Stimulated activated naive CD8-positive, alpha-beta T cell treated with anti-CD3 and anti-CD28 coated beads, Interleukin-15, Interleukin-2, amounts not matched to agents 100 ng/mL and 50 ng/mL, for 24 hours (primary cell): ENCODE results near the gene STAP1.
A peak's percentile ranks its signal among the peaks of the same experiment; 100 is the strongest.

Experiments used
- H3K27ac Mint-ChIP-seq: one replicate; pipeline ENCODE4 v1.8.0; 2021; ENCODE audit warnings: mild to moderate bottlenecking, mixed read lengths
- H3K27me3 Mint-ChIP-seq: one replicate; pipeline ENCODE4 v1.8.0; 2021; ENCODE audit warnings: mixed read lengths
- H3K36me3 Mint-ChIP-seq: one replicate; pipeline ENCODE4 v1.8.0; 2021; ENCODE audit warnings: low read depth, mixed read lengths
- H3K4me1 Mint-ChIP-seq: one replicate; pipeline ENCODE4 v1.8.0; 2021; ENCODE audit warnings: low read depth, mixed read lengths
- H3K4me3 Mint-ChIP-seq: one replicate; pipeline ENCODE4 v1.8.0; 2021; ENCODE audit warnings: mild to moderate bottlenecking, mixed read lengths
- H3K9me3 Mint-ChIP-seq: one replicate; pipeline ENCODE4 v1.8.0; 2021; ENCODE audit warnings: mixed read lengths

The STAP1 gene

GRCh38 chr4:67576059-67576466 lies 17.5 kb downstream of the STAP1 start:
- no peaks in the 10 kb centered on the region for H3K9me3 Mint-ChIP-seq
- H3K27me3 Mint-ChIP-seq: no peaks in the 10 kb centered on the region
- H3K36me3 Mint-ChIP-seq: peaks cover 21% of the 10 kb centered on the region
- peaks cover 56% of the 10 kb centered on the region for H3K4me1 Mint-ChIP-seq
- H3K4me3 Mint-ChIP-seq: peak overlapping the region; percentile 72
- H3K27ac Mint-ChIP-seq: peak overlapping the region; percentile 80

GRCh38 chr4:67576538-67576937 lies 18.0 kb downstream of the STAP1 start:
- Mint-ChIP-seq H3K4me3 (no peak overlapping the region), H3K36me3 (peaks cover 21% of the 10 kb centered on the region), H3K4me1 (peaks cover 61% of the 10 kb centered on the region), H3K27me3 (no peaks in the 10 kb centered on the region), H3K9me3 (no peaks in the 10 kb centered on the region), H3K27ac (no peak overlapping the region)

DNA sequence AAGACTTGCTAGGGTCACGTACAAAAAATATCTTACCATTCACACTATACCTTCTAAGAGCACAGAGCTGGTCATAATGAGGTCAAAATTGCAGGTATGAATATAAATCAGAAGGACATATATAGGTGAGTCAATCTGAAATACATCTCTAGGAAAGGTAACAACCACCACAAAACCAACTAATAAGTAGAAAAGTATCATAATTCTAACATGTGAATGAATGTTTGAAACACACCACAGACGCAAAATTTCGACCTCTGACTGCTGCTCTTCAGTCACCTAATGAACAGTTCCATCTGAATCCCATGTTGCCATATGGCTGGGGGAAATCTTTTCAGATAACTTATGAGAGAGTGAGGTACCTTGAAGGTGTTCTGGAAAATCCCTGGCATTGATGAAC lies 22.1 kb downstream of the STAP1 start:
- peak overlapping the region; percentile 32 for H3K27ac Mint-ChIP-seq
- peaks cover 20% of the 10 kb centered on the region for H3K36me3 Mint-ChIP-seq
- peaks cover 43% of the 10 kb centered on the region for H3K4me1 Mint-ChIP-seq
- H3K4me3 Mint-ChIP-seq: peak overlapping the region; percentile 18
- H3K27me3 Mint-ChIP-seq: no peaks in the 10 kb centered on the region
- no peaks in the 10 kb centered on the region for H3K9me3 Mint-ChIP-seq

DNA sequence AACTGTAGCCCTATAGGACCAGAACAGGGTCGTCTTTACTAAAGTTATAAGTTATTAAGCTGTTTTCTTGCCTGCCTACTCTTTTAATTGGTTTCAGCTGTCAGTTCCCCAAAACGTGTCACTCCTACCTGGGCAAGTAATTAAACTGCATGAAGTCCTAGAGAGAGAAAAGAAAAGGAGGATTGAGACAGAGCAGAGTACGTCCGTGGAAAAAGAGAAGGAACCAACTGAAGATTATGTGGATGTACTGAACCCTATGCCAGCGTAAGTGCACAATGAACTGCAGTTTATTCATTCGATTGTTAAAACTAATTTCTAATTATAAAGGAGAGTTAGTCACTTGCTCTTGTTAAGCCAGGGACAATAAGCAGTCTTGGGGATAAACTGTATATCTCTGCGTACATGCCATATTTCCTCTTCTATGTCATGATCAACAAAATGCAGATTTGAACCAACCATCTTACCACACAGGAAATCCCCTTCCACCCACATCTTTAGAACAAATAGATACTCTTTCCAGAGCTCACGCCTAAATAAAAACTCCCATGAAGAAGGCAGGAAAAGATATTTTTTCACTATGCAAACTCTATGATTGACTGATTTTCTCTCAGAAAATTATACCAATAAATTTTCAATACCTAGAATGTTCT lies 22.8 kb downstream of the STAP1 start:
- no peaks in the 10 kb centered on the region for H3K27me3 Mint-ChIP-seq
- H3K36me3 Mint-ChIP-seq: peaks cover 24% of the 10 kb centered on the region
- peak overlapping the region; percentile 18 for H3K4me3 Mint-ChIP-seq
- peak overlapping the region; percentile 32 for H3K27ac Mint-ChIP-seq
- H3K4me1 Mint-ChIP-seq: peaks cover 36% of the 10 kb centered on the region
- no peaks in the 10 kb centered on the region for H3K9me3 Mint-ChIP-seq

DNA sequence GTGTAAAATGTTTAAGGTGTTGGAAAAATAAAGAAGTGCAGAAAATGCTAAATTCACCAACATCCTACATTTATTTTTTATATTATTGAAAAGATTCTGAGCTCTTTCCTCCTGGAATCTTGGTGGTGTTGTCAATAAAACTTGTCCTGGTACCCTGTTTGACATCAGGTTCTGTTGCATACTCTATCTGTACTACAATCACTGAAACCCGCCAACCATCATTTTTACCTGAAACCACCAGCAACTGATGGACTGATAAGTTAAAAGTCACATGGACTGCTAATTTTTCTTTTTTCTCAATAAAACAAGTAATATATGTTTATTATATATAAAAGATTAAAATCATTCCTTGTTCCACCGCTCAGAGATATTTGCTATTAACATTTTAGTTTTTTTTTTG lies 23.4 kb downstream of the STAP1 start:
- H3K4me3 Mint-ChIP-seq: no peak overlapping the region
- H3K9me3 Mint-ChIP-seq: no peaks in the 10 kb centered on the region
- H3K27me3 Mint-ChIP-seq: no peaks in the 10 kb centered on the region
- H3K4me1 Mint-ChIP-seq: peaks cover 32% of the 10 kb centered on the region
- H3K27ac Mint-ChIP-seq: no peak overlapping the region
- H3K36me3 Mint-ChIP-seq: peaks cover 24% of the 10 kb centered on the region

GRCh38 chr4:67584496-67584895 lies 26.0 kb downstream of the STAP1 start:
- no peak overlapping the region for H3K27ac Mint-ChIP-seq
- H3K4me1 Mint-ChIP-seq: peaks cover 24% of the 10 kb centered on the region
- peaks cover 13% of the 10 kb centered on the region for H3K36me3 Mint-ChIP-seq
- no peaks in the 10 kb centered on the region for H3K9me3 Mint-ChIP-seq
- H3K4me3 Mint-ChIP-seq: no peak overlapping the region
- no peaks in the 10 kb centered on the region for H3K27me3 Mint-ChIP-seq

DNA sequence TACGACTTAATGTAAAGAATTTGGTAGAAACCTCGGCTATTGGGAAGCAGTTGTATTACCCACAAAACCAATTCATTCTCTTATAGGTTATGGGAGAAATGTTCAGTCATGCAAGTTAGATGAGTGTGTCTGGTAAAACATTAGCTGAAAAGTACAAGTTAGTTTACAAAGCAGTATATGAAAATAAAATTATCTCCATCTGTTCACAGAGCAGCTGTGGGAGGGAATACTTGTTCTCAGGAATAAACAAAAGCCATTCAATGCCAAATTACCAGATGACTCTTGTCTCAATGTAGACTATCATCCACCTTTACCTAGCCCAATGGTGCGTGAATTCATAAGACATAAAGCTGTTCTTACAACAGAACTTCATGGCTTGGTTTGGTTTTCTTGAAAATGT lies 28.6 kb downstream of the STAP1 start:
- Mint-ChIP-seq H3K4me3 (no peak overlapping the region), H3K9me3 (no peaks in the 10 kb centered on the region), H3K36me3 (peaks cover 6% of the 10 kb centered on the region), H3K4me1 (peaks cover 5% of the 10 kb centered on the region), H3K27me3 (no peaks in the 10 kb centered on the region), H3K27ac (no peak overlapping the region)

DNA sequence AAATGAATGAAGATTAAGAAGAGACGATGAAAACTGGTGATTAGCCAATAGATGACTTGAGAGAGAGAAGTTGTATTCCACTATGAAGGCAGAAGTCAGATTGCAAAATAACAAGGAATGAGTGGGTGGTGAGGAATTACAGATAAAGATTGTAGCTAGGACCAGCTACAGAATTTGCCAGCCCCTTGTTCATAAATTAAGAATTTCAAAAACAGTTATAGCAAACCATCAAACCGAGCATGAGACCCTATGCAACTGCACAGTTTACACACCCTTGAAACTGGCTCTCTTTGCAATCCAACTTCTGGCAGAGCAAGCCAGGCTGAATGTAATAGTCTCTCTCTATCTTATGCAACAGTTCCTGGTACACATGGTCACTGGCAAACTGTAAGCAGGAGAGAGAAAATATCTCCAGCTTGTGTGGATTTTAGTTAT lies 35.2 kb downstream of the STAP1 start:
- Mint-ChIP-seq H3K36me3 (peaks cover 9% of the 10 kb centered on the region), H3K4me1 (no peaks in the 10 kb centered on the region), H3K4me3 (no peak overlapping the region), H3K27me3 (no peaks in the 10 kb centered on the region), H3K9me3 (no peaks in the 10 kb centered on the region), H3K27ac (no peak overlapping the region)

GRCh38 chr4:67603310-67604028 lies 44.9 kb downstream of the STAP1 start:
- Mint-ChIP-seq H3K9me3 (peaks cover 10% of the 10 kb centered on the region), H3K4me3 (no peak overlapping the region), H3K4me1 (no peaks in the 10 kb centered on the region), H3K36me3 (peaks cover 32% of the 10 kb centered on the region), H3K27me3 (no peaks in the 10 kb centered on the region), H3K27ac (no peak overlapping the region)

DNA sequence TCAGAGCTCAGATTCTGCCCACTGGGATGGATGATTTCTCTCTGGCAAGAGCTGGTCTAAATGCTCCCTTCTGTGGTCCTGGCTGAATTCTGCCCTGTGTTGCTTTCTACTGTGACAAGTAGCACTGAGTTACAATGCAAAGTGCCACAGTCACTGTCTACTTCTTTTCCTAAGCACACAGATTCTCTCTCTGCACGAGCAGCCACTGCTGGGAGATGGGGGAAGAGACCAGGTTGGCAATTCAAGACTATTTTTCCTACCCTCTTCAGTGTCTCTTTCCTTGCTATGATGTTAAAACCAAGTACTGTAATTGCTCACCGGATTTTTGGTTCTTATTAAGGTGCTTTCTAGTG lies 45.5 kb downstream of the STAP1 start:
- Mint-ChIP-seq H3K27ac (no peak overlapping the region), H3K4me1 (no peaks in the 10 kb centered on the region), H3K27me3 (no peaks in the 10 kb centered on the region), H3K9me3 (peaks cover 11% of the 10 kb centered on the region), H3K36me3 (peaks cover 36% of the 10 kb centered on the region), H3K4me3 (no peak overlapping the region)

DNA sequence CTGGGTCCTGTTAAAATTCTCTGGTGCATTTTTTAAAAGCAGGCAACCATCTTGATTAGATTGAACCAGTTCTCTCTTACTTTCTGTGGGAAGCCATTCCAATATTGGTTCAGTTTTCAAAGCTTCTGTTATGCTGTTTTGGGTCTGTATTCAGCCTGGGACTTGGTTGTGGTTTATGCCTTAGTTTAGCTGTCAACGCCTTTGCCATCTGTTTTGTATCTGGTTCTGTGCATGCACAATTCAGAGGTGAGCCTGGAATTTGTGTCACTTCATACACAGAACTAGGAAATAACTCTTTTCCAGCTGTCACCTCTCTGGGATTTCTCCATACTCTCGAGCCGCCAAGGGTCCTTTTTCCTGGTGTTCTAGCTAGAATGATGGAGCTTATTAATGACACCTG lies 46.2 kb downstream of the STAP1 start:
- Mint-ChIP-seq H3K4me3 (no peak overlapping the region), H3K36me3 (peaks cover 43% of the 10 kb centered on the region), H3K9me3 (peaks cover 11% of the 10 kb centered on the region), H3K27me3 (no peaks in the 10 kb centered on the region), H3K4me1 (no peaks in the 10 kb centered on the region), H3K27ac (no peak overlapping the region)

DNA sequence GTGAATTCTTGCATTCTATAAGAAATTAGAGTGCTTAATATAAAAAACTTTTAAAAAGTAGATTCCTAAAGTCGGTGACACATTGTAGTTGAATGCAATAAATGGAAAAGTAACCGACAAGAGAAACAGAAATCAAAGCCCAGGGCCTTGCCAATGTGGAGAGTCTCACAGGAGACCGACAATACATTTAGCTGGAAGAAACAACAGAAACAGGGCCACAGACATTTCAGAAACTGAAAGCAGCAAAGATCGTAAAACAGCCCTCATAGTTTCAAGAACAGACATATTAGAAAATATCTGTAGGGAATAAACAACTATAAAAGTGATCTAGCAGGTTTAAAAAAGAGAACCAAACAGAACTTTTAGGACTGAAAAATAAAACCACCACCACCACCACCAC lies 49.5 kb downstream of the STAP1 start:
- Mint-ChIP-seq H3K9me3 (peaks cover 8% of the 10 kb centered on the region), H3K27ac (no peak overlapping the region), H3K27me3 (no peaks in the 10 kb centered on the region), H3K4me1 (no peaks in the 10 kb centered on the region), H3K4me3 (no peak overlapping the region), H3K36me3 (peaks cover 34% of the 10 kb centered on the region)

GRCh38 chr4:67614186-67614585 lies 55.7 kb downstream of the STAP1 start:
- Mint-ChIP-seq H3K4me3 (no peak overlapping the region), H3K27ac (no peak overlapping the region), H3K36me3 (peaks cover 50% of the 10 kb centered on the region), H3K4me1 (no peaks in the 10 kb centered on the region), H3K9me3 (peaks cover 12% of the 10 kb centered on the region), H3K27me3 (no peaks in the 10 kb centered on the region)

GRCh38 chr4:67615119-67615518 lies 56.6 kb downstream of the STAP1 start:
- H3K36me3 Mint-ChIP-seq: peaks cover 48% of the 10 kb centered on the region
- H3K9me3 Mint-ChIP-seq: peaks cover 9% of the 10 kb centered on the region
- no peaks in the 10 kb centered on the region for H3K27me3 Mint-ChIP-seq
- no peak overlapping the region for H3K27ac Mint-ChIP-seq
- H3K4me1 Mint-ChIP-seq: no peaks in the 10 kb centered on the region
- no peak overlapping the region for H3K4me3 Mint-ChIP-seq

DNA sequence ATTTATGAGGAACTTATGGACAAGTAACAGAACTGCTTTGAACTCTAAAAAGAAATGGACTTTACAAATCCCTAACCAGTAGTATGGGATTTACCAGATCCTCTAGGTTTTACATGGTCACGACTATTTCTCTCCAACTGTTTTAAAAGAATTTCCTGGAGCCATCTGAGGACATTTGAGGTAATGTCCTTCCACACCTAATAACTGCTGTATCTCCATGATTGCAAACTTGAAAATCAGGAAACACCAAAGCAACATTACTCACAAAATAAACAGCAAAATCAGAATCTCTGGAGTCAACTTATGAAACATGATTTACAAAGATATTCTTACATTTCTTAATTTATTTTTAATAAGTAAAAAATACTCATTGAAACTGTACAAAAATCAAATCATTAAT lies 58.0 kb downstream of the STAP1 start:
- H3K36me3 Mint-ChIP-seq: peaks cover 60% of the 10 kb centered on the region
- no peak overlapping the region for H3K27ac Mint-ChIP-seq
- no peak overlapping the region for H3K4me3 Mint-ChIP-seq
- H3K9me3 Mint-ChIP-seq: peaks cover 9% of the 10 kb centered on the region
- no peaks in the 10 kb centered on the region for H3K27me3 Mint-ChIP-seq
- no peaks in the 10 kb centered on the region for H3K4me1 Mint-ChIP-seq

GRCh38 chr4:67624939-67625338 lies 66.4 kb downstream of the STAP1 start:
- no peaks in the 10 kb centered on the region for H3K27me3 Mint-ChIP-seq
- H3K4me1 Mint-ChIP-seq: no peaks in the 10 kb centered on the region
- H3K4me3 Mint-ChIP-seq: no peak overlapping the region
- H3K27ac Mint-ChIP-seq: no peak overlapping the region
- no peaks in the 10 kb centered on the region for H3K9me3 Mint-ChIP-seq
- peaks cover 62% of the 10 kb centered on the region for H3K36me3 Mint-ChIP-seq
